ENCODE results near the gene FAM167B.

The FAM167B gene

DNA sequence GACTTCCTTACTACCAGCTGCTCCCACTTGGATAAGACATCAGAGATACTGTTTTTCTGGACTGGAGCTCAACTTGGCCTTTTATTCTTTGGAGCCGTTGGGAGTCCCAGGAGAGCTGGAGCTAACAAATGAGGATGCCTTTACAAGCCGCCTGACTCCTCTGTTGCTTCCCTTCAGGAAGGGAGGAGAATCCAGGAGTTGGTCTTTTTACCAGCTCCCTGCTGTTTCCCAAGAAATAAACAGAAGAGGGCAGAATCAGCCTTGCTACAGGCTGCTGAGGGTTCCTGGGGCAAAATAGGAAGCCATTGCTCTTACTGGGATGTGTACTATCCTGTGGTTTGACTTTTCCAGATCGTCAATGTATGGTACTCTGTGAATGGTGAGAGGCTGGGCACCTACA is 23.3 kb upstream of the FAM167B start:
- no peak for DNase-seq (ENCODE audit: low read depth in 3 of 3, low spot score in 1 of 3)

- DNase-seq (ENCODE audit: low read depth in 3 of 3, low spot score in 1 of 3): no peak
Measured at GRCh38 chr1:32224285-32224684, 22.7 kb upstream of the FAM167B start.

- DNase-seq (ENCODE audit: low read depth in 3 of 3, low spot score in 1 of 3): no peak
Measured at GRCh38 chr1:32228771-32229170, 18.3 kb upstream of the FAM167B start.

- DNase-seq (ENCODE audit: low read depth in 3 of 3, low spot score in 1 of 3): no peak
Measured at GRCh38 chr1:32231843-32232432, 15.1 kb upstream of the FAM167B start.

DNA sequence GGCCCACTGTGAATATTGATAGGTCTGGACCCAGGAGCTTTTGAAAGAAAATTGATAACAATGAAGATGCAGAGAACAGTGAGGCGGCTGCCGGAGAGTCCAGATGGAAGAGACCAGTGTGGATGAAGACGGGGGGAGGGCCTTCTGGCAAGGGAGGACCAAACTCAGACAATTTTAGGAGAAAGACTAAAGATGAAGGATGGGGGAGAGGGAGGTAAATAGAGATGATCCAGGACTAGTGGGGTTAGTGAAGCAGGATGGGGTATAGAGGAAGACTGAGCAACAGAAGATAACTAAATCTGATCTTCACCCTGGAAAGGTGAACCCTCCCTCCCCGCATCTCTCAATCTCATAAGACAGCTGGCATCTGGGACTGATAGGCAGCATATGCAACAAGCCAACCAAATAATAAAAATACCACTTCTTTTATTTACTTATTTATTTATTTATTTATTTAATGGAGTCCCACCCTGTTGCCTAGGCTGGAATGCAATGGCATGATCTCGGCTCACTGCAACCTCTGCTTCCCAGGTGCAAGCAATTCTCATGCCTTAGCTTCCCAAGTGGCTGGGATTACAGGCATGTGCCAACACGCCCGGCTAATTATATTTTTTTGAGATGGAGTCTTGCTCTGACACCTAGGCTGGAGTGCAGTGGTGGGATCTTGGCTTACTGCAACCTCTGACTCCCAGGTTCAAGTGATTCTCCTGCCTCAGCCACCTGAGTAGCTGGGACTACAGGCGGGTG is 14.3 kb upstream of the FAM167B start:
- no peak for DNase-seq (ENCODE audit: low read depth in 3 of 3, low spot score in 1 of 3)

- DNase-seq (ENCODE audit: low read depth in 3 of 3, low spot score in 1 of 3): no peak
Measured at GRCh38 chr1:32234792-32235191, 12.2 kb upstream of the FAM167B start.

- no peak for DNase-seq (ENCODE audit: low read depth in 3 of 3, low spot score in 1 of 3)
Measured at GRCh38 chr1:32239337-32239736, 7.7 kb upstream of the FAM167B start.

GRCh38 chr1:32239790-32240139 is 7.3 kb upstream of the FAM167B start:
- DNase-seq (ENCODE audit: low read depth in 3 of 3, low spot score in 1 of 3): no peak

DNA sequence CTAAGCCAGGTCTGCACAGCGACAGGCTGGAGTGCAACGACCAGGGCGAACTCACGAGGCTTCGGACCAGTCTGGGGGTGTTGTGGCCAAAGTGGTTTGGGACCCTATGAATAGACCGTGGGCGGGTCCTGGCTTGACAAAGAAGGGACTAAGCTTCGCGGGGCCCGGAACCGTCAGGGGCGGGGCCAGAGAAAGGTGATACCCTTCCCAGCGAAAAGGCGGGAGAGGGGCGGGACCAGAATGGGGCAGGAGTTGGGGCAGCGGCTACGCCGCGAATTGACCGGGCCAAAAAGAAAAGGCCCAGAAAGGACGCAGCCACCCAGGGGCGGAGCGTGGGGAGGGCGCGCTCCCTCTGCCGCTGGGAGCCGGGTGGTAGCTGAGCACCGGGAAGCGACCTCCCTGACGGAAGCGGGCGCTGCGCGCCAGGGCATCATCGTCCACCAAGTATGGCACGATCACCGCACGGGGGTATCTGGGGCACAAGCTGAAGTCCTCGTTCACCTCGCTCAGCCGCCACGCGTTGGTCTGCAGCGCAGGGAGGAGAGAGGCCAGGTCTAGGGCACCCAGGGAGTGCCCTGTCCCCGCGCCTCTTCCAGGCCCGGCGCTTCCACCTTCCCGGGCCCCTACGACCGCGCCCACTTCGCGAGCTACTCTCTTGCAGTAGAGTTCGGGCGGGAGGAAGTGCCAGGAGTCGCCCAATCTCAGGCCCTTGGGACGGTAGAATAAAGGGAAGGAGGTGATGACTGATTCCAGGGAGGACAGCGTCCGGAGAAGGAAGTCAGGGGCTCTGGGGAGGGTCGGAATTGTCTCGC is 6.7 kb upstream of the FAM167B start:
- DNase-seq (ENCODE audit: low read depth in 3 of 3, low spot score in 1 of 3): no peak

- DNase-seq (ENCODE audit: low read depth in 3 of 3, low spot score in 1 of 3): no peak
Measured at GRCh38 chr1:32241001-32241763, 5.8 kb upstream of the FAM167B start.

GRCh38 chr1:32242341-32242851 is 4.6 kb upstream of the FAM167B start:
- no peak for DNase-seq (ENCODE audit: low read depth in 3 of 3, low spot score in 1 of 3)

DNA sequence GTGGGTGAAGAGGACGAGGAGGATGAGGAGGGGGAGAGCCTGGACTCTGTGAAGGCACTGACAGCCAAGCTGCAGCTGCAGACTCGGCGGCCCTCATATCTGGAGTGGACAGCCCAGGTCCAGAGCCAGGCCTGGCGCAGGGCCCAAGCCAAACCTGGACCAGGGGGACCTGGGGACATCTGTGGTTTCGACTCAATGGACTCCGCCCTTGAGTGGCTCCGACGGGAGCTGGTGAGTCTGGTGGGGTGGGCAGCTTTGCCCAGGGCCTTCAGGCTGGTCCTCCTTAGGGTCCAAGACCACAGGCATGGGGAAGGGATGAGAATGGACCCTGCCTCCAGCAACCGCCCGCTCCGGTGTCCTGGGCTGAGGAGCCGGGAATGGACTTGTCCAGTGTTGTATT is 430 bp downstream of the FAM167B start:
- no peak for DNase-seq (ENCODE audit: low read depth in 3 of 3, low spot score in 1 of 3)

DNA sequence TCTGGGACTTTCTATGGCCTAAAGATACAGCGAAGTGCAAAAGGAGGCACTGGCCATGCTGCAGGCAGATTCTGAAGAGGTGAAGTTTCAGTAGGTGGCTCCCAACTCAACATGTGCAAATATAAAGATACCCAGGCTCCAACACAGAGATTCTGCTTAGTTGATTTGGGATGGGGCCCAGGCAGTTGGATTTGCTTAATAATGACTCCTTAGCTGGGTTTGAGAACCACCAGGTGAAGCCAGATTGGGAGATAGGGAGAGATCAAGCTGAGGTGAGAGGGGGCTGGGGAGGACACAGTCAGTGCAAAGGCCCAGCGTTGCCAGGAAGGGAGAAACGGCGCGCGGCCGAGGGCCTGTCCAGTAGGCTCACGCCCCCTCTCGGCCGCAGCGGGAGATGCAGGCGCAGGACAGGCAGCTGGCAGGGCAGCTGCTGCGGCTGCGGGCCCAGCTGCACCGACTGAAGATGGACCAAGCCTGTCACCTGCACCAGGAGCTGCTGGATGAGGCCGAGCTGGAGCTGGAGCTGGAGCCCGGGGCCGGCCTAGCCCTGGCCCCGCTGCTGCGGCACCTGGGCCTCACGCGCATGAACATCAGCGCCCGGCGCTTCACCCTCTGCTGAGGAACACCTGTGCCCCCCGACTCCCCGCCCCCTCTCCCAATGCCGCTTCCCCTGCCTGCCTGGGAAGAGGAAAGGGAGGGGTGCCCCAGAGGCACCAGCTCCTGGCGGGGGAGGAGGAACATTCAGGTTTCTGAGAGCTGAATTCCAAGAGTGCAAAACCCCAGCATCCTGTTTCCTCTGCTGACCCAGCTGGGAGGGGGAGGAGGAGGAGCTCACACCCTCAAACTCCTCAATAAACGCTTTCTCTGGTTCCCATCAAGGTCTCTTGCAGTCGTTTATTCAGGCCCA is 1.2 kb downstream of the FAM167B start:
- DNase-seq (ENCODE audit: low read depth in 3 of 3, low spot score in 1 of 3): peak in 2 of 3 donors; percentile 48 to 69

GRCh38 chr1:32249831-32250525 is 3.0 kb downstream of the FAM167B start:
- peak; percentile 52 to 69 (median 66) for DNase-seq (ENCODE audit: low read depth in 3 of 3, low spot score in 1 of 3)

- peak in 1 of 3 donors; percentile 51 for DNase-seq (ENCODE audit: low read depth in 3 of 3, low spot score in 1 of 3)
Measured at GRCh38 chr1:32250893-32251716, 4.1 kb downstream of the FAM167B start, which contains the start of gene LCK. Gene LCK, plus strand, starts transcription at chr1:32251265. Its CDS starts 23,065 bp downstream, at chr1:32274330.

- no peak for DNase-seq (ENCODE audit: low read depth in 3 of 3, low spot score in 1 of 3)
Measured at GRCh38 chr1:32255072-32256071, 8.3 kb downstream of the FAM167B start.

DNA sequence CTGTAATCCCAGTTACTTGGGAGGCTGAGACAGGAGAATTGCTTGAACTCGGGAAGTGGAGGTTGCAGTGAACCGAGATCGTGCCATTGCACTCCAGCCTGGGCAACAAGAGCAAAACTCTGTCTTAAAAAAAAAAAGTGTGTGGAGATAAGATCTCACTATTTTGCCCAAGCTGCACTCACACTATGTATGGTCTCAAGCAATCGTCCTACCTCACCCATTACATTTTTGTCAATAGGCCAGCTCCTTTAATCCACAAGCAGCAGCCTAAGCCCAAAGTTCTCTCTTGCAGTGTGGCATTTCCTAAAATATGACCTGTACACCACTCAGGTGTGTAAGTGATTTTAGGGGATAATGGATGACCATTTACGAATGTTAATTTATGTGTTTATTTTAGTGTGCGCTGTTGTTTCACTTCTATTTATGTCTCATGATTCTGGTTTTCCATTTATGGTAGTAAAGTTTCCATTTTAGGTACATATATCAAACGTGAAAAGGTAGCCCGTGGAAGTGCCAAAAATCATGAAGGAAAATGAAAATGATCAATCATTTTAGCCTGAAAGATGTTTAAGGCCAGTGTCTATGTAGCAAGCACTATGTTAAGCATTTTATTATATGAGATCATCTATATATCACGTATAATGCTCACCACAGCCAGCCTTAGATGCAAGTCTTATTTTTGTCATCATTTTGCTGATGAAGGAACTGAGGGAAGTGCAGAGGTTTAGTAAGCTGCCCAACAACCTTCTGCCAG is 9.6 kb downstream of the FAM167B start:
- DNase-seq (ENCODE audit: low read depth in 3 of 3, low spot score in 1 of 3): no peak

All from stimulated activated CD4-positive, alpha-beta T cell treated with anti-CD3 and anti-CD28 coated beads, TNF-alpha, amount 100 ng/mL, for 1 hour (primary cell).